AG08395 (cell line): ENCODE results near the gene RAP1B.

ENCODE experiments used
- DNase-seq: peaks from one replicate; pipeline ENCODE4 v3.0.0; 2012; ENCODE audit warnings: mixed read lengths, low spot score

The RAP1B gene

GRCh38 chr12:68699486-68699885, 88.8 kb downstream of the RAP1B start:
- no peak for DNase-seq
